Smooth muscle cell (in vitro differentiated cells): ENCODE data around the gene DISP3. TPM values are rescaled to one million over a fixed set of nuclear protein-coding genes. Genes with fewer than 3 reads are reported as not detected.

Source experiments
- DNase-seq: peaks from one replicate; lab custom pipeline; 2025; ENCODE audit not compliant: unreplicated experiment; lab: John Stamatoyannopoulos, UW
- H2AFZ ChIP-seq: fragments of 200-600 bp; sonication (generic); 2 replicates; pipeline ENCODE4 v1.6.0; 2016; ENCODE audit warnings: antibody characterized with exemption, low read depth, mild to moderate bottlenecking
- H3F3A ChIP-seq: fragments of 200-600 bp; sonication (generic); 2 replicates; pipeline ENCODE4 v1.6.0; 2017; ENCODE audit warnings: antibody characterized with exemption, low read depth
- H3K27ac ChIP-seq: fragments of 200-600 bp; sonication (generic); 2 replicates; pipeline ENCODE4 v1.5.1; 2016; ENCODE audit warnings: low read depth, mild to moderate bottlenecking
- H3K27me3 ChIP-seq: fragments of 200-600 bp; sonication (generic); 2 replicates; pipeline ENCODE4 v1.6.1; 2016; ENCODE audit warnings: low read depth, mild to moderate bottlenecking
- H3K36me3 ChIP-seq: fragments of 200-600 bp; sonication (generic); 2 replicates; pipeline ENCODE4 v1.5.1; 2016; ENCODE audit warnings: low read depth
- H3K4me1 ChIP-seq: fragments of 200-600 bp; sonication (generic); 2 replicates; pipeline ENCODE4 v1.5.1; 2016; ENCODE audit warnings: low read depth
- H3K4me2 ChIP-seq: fragments of 200-600 bp; sonication (generic); 2 replicates; pipeline ENCODE4 v1.6.0; 2016; ENCODE audit warnings: mild to moderate bottlenecking
- H3K4me3 ChIP-seq: fragments of 200-600 bp; sonication (generic); 2 replicates; pipeline ENCODE4 v1.5.1; 2016; ENCODE audit warnings: mild to moderate bottlenecking
- H3K79me2 ChIP-seq: fragments of 200-600 bp; sonication (generic); 2 replicates; pipeline ENCODE4 v1.6.0; 2016; ENCODE audit warnings: low read depth, mild to moderate bottlenecking
- H3K9ac ChIP-seq: fragments of 200-600 bp; sonication (generic); 2 replicates; pipeline ENCODE4 v1.6.0; 2016; ENCODE audit warnings: low read depth
- H3K9me3 ChIP-seq: fragments of 200-600 bp; sonication (generic); replicated peaks from 2 replicates; pipeline ENCODE4 v1.5.1; 2016; ENCODE audit warnings: low read depth
- H4K20me1 ChIP-seq: fragments of 200-600 bp; sonication (generic); 2 replicates; pipeline ENCODE4 v1.6.0; 2016; ENCODE audit warnings: low read depth
- WGBS: methylation state at CpG from one replicate; pipeline ENCODE4 v1.1.7; 2016; ENCODE audit warnings: low lambda C conversion rate; 5-methylcytosine and 5-hydroxymethylcytosine counted together
- polyA plus RNA-seq: library from polyadenylated mRNA; unstranded; fragments of >200 nt; fragmentation: Nextera tagmentation; extraction: Ambion mirVana; gene quantifications from 2 replicates; pipeline ENCODE4 v1.2.1, GENCODE V29; 2016
- total RNA-seq: library from RNA; depleted of rRNA; stranded (reverse); fragments of >200 nt; gene quantifications from 2 replicates; pipeline ENCODE4 v1.2.3, GENCODE V29; 2014
- TF ChIP-seq, protein P1 (sequence below): fragments of 200-600 bp; sonication (generic); IDR thresholded peaks from 2 replicates; pipeline ENCODE4 v1.5.1; 2017; ENCODE audit warnings: borderline replicate concordance, mild to moderate bottlenecking, antibody characterized with exemption; ENCODE audit not compliant: insufficient read depth, poor library complexity, severe bottlenecking

DISP3 gene
- total and polyA plus RNA-seq, 2 experiments from 2014 or later, result 0.17 TPM; not detected in 1

DNA sequence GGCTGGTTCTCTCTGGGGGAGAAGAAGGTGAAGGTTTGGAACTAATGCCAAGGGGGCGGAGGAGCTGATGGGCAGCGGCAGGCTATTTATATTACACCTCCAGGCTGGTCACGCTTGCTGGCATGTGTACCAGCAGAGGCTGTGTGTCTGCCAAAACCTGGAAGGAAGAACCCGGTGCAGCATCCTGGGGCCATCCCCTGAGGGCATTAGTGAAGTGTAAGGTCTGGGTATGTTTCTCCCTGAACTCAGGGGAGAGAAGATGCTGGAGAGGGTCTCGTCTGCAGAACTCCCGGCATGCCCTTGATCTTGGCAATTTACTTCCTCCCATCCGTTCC is 5.3 kb downstream of the DISP3 start:
- H3K27me3 ChIP-seq, result peaks cover 26% of the 10 kb centered on the region
- no peaks in the 10 kb centered on the region for H3K36me3 ChIP-seq
- TF ChIP-seq, protein P1, sequence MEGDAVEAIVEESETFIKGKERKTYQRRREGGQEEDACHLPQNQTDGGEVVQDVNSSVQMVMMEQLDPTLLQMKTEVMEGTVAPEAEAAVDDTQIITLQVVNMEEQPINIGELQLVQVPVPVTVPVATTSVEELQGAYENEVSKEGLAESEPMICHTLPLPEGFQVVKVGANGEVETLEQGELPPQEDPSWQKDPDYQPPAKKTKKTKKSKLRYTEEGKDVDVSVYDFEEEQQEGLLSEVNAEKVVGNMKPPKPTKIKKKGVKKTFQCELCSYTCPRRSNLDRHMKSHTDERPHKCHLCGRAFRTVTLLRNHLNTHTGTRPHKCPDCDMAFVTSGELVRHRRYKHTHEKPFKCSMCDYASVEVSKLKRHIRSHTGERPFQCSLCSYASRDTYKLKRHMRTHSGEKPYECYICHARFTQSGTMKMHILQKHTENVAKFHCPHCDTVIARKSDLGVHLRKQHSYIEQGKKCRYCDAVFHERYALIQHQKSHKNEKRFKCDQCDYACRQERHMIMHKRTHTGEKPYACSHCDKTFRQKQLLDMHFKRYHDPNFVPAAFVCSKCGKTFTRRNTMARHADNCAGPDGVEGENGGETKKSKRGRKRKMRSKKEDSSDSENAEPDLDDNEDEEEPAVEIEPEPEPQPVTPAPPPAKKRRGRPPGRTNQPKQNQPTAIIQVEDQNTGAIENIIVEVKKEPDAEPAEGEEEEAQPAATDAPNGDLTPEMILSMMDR, result no peak
- H3K9ac ChIP-seq, result no peak overlapping the region
- no peaks in the 10 kb centered on the region for H3K9me3 ChIP-seq
- 85% methylated on average over 7 of the region's 7 CpGs for WGBS
- no peak overlapping the region for H2AFZ ChIP-seq
- no peaks in the 10 kb centered on the region for H4K20me1 ChIP-seq
- DNase-seq, result no peak
- H3K4me1 ChIP-seq, result peaks cover 15% of the 10 kb centered on the region
- no peaks in the 10 kb centered on the region for H3K79me2 ChIP-seq
- no peaks in the 10 kb centered on the region for H3F3A ChIP-seq
- H3K27ac ChIP-seq, result no peak overlapping the region
- no peak overlapping the region for H3K4me2 ChIP-seq
- H3K4me3 ChIP-seq, result no peak overlapping the region

- no peak for DNase-seq
- 75% methylated on average over 6 of the region's 6 CpGs for WGBS
These were observed 6.2 kb downstream of the DISP3 start for GRCh38 chr1:11485191-11485590.

DNA sequence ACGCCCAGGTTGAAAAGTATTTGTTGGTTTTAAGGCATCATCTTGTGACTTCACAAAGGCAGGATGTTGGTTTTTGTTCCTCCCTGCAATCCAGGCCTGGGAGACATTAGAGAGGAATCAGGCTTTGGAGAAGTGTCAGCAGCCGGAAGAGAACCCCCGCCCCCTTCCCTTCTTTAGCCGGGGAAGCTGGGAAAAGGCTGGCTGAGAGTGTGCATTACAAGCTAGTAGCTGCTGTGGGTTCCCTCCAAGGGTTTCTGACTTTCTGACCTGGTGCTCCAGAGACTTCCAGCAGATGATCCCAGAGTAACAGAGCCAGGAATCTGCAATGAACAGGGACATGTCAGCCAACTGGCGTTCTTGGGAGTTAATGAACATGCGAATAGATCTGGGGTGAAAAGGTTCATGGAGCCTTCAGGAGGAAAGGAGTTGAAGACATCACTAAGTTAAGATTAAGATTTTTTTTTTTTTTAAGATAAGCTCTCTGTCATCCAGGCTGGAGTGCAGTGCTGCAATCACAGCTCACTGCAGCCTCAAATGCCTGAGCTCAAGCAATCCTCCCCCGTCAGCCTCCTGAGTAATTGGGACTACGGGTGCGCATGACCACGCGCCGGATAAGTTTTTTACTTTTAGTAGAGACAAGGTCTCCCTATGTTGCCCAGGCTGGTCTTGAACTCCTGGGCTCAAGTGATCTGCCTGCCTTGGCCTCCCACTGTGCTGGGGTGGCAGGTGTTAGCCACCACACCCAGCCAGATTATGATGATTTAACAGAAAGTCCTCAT is 7.5 kb downstream of the DISP3 start:
- no peaks in the 10 kb centered on the region for H3K9me3 ChIP-seq
- TF ChIP-seq, protein P1, result no peak

More at GRCh38 chr1:11485191-11485590, 6.2 kb downstream of the DISP3 start:
- no peaks in the 10 kb centered on the region for H3K36me3 ChIP-seq
- peaks cover 8% of the 10 kb centered on the region for H3K4me1 ChIP-seq
- H3K4me2 ChIP-seq, result no peak overlapping the region
- no peaks in the 10 kb centered on the region for H3K79me2 ChIP-seq
- H2AFZ ChIP-seq, result no peak overlapping the region
- peaks cover 18% of the 10 kb centered on the region for H3K27me3 ChIP-seq
- no peak overlapping the region for H3K9ac ChIP-seq
- TF ChIP-seq, protein P1, result no peak
- no peaks in the 10 kb centered on the region for H3K9me3 ChIP-seq
- H4K20me1 ChIP-seq, result no peaks in the 10 kb centered on the region
- H3K4me3 ChIP-seq, result no peak overlapping the region
- H3F3A ChIP-seq, result no peaks in the 10 kb centered on the region
- no peak overlapping the region for H3K27ac ChIP-seq

More for the DNA sequence above, 7.5 kb downstream of the DISP3 start:
- Histone ChIP-seq H2AFZ (no peak overlapping the region), H3K4me2 (no peak overlapping the region), H3K36me3 (no peaks in the 10 kb centered on the region), H3F3A (no peaks in the 10 kb centered on the region), H3K27ac (no peak overlapping the region), H3K27me3 (peaks cover 6% of the 10 kb centered on the region), H3K4me3 (no peak overlapping the region), H3K4me1 (peaks cover 8% of the 10 kb centered on the region), H3K9ac (no peak overlapping the region), H3K79me2 (no peaks in the 10 kb centered on the region), H4K20me1 (no peaks in the 10 kb centered on the region)
- 81% methylated on average over 12 of the region's 12 CpGs for WGBS
- no peak for DNase-seq
